ENCODE measurements around the gene TMEM169.

The TMEM169 gene

DNA sequence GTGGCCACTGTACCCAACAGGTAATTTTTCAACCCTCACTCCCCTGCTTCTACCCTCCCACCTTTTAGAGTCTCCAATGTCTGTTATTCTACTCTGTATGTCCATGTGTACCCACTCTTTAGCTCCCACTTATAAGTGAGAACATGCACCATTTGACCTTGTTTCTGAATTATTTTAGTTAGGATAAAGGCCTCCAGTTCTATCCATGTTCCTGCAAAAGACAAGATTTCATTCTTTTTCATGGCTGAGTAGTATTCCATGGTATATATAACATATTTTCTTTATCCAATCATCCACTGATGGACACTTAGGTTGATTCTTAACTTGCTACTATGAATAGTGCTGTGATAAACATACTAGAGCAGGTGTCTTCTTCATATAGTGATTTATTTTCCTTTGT is 9.2 kb upstream of the TMEM169 start:
- Histone ChIP-seq H3K27ac (replicated peaks) (no peak overlapping the region), H3K27me3 (ENCODE audit: insufficient read depth, poor library complexity, severe bottlenecking) (no peaks in the 10 kb centered on the region), H3K4me3 (replicated peaks; ENCODE audit: insufficient read depth, low read length) (no peak overlapping the region)
- TF ChIP-seq, protein P1, sequence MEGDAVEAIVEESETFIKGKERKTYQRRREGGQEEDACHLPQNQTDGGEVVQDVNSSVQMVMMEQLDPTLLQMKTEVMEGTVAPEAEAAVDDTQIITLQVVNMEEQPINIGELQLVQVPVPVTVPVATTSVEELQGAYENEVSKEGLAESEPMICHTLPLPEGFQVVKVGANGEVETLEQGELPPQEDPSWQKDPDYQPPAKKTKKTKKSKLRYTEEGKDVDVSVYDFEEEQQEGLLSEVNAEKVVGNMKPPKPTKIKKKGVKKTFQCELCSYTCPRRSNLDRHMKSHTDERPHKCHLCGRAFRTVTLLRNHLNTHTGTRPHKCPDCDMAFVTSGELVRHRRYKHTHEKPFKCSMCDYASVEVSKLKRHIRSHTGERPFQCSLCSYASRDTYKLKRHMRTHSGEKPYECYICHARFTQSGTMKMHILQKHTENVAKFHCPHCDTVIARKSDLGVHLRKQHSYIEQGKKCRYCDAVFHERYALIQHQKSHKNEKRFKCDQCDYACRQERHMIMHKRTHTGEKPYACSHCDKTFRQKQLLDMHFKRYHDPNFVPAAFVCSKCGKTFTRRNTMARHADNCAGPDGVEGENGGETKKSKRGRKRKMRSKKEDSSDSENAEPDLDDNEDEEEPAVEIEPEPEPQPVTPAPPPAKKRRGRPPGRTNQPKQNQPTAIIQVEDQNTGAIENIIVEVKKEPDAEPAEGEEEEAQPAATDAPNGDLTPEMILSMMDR (IDR thresholded peaks at IDR 0.05; ENCODE audit: insufficient read depth, low read length) = no peak
- TF ChIP-seq, protein P2, sequence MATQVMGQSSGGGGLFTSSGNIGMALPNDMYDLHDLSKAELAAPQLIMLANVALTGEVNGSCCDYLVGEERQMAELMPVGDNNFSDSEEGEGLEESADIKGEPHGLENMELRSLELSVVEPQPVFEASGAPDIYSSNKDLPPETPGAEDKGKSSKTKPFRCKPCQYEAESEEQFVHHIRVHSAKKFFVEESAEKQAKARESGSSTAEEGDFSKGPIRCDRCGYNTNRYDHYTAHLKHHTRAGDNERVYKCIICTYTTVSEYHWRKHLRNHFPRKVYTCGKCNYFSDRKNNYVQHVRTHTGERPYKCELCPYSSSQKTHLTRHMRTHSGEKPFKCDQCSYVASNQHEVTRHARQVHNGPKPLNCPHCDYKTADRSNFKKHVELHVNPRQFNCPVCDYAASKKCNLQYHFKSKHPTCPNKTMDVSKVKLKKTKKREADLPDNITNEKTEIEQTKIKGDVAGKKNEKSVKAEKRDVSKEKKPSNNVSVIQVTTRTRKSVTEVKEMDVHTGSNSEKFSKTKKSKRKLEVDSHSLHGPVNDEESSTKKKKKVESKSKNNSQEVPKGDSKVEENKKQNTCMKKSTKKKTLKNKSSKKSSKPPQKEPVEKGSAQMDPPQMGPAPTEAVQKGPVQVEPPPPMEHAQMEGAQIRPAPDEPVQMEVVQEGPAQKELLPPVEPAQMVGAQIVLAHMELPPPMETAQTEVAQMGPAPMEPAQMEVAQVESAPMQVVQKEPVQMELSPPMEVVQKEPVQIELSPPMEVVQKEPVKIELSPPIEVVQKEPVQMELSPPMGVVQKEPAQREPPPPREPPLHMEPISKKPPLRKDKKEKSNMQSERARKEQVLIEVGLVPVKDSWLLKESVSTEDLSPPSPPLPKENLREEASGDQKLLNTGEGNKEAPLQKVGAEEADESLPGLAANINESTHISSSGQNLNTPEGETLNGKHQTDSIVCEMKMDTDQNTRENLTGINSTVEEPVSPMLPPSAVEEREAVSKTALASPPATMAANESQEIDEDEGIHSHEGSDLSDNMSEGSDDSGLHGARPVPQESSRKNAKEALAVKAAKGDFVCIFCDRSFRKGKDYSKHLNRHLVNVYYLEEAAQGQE (IDR thresholded peaks at IDR 0.05; ENCODE audit: insufficient replicate concordance, low read depth) = no peak
- no peak for TF ChIP-seq POLR2AphosphoS5 (IDR thresholded peaks at IDR 0.05; ENCODE audit: low read depth)
- TF ChIP-seq GABPA (IDR thresholded peaks at IDR 0.05; ENCODE audit: low read depth) = no peak
- no peak for TF ChIP-seq SPI1 (IDR thresholded peaks at IDR 0.05; ENCODE audit: borderline replicate concordance, low read depth)
- no peak for DNase-seq (ENCODE audit: low read depth in 1 of 2, low spot score in 1 of 2)

DNA sequence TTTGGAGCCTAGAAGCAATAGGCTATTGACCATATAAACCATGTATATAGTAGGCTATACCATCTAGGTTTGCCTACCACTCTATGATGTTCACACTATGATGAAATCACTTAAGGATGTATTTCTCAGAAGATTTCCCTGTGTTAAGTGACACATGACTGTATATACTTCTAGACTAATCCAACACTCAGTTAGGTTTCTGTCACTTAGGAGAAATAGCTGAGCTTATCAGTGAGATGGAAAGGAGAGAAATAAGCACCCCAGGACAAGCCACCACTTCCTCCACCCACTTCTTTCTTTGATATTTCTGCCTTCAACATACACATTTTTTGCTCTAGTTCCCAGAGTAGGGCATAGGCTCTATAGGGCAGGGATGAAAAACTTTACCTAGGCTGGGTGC is 7.9 kb upstream of the TMEM169 start:
- Histone ChIP-seq H3K27me3 (ENCODE audit: insufficient read depth, poor library complexity, severe bottlenecking) (no peaks in the 10 kb centered on the region), H3K27ac (replicated peaks) (no peak overlapping the region), H3K4me3 (replicated peaks; ENCODE audit: insufficient read depth, low read length) (no peak overlapping the region)
- DNase-seq (ENCODE audit: low read depth in 1 of 2, low spot score in 1 of 2) = no peak
- TF ChIP-seq GABPA (IDR thresholded peaks at IDR 0.05; ENCODE audit: low read depth) = no peak
- TF ChIP-seq, protein P1 (IDR thresholded peaks at IDR 0.05; ENCODE audit: insufficient read depth, low read length) = no peak
- no peak for TF ChIP-seq SPI1 (IDR thresholded peaks at IDR 0.05; ENCODE audit: borderline replicate concordance, low read depth)
- TF ChIP-seq, protein P2 (IDR thresholded peaks at IDR 0.05; ENCODE audit: insufficient replicate concordance, low read depth) = no peak
- no peak for TF ChIP-seq POLR2AphosphoS5 (IDR thresholded peaks at IDR 0.05; ENCODE audit: low read depth)

DNA sequence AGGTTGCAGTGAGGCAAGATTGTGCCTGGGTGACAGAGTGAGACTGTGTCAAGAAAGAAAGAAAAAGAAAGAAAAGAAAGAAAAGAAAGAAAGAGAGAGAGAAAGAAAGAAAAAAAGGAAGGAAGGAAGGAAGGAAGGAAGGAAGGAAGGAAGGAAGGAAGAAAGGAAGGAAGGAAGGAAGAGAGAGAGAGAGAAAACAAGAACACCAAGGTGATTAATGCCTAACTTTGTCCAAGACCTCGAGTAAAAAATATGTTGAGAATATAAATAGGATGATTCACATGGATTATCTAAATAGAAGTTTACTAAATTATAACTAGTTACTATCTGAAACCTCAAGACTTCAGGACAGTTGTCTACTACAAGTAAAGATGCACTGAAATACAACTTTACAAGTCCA is 7.3 kb upstream of the TMEM169 start:
- no peaks in the 10 kb centered on the region for H3K27me3 ChIP-seq (ENCODE audit: insufficient read depth, poor library complexity, severe bottlenecking)
- TF ChIP-seq, protein P2 (IDR thresholded peaks at IDR 0.05; ENCODE audit: insufficient replicate concordance, low read depth) = no peak
- TF ChIP-seq POLR2AphosphoS5 (IDR thresholded peaks at IDR 0.05; ENCODE audit: low read depth) (no peak), SPI1 (IDR thresholded peaks at IDR 0.05; ENCODE audit: borderline replicate concordance, low read depth) (no peak), GABPA (IDR thresholded peaks at IDR 0.05; ENCODE audit: low read depth) (no peak)
- TF ChIP-seq, protein P1 (IDR thresholded peaks at IDR 0.05; ENCODE audit: insufficient read depth, low read length) = no peak
- no peak overlapping the region for H3K27ac ChIP-seq (replicated peaks)
- H3K4me3 ChIP-seq (replicated peaks; ENCODE audit: insufficient read depth, low read length) = no peak overlapping the region
- no peak for DNase-seq (ENCODE audit: low read depth in 1 of 2, low spot score in 1 of 2)

All from HL-60 (cell line).